ENCODE results near the gene DTNBP1.

DTNBP1 gene

DNA sequence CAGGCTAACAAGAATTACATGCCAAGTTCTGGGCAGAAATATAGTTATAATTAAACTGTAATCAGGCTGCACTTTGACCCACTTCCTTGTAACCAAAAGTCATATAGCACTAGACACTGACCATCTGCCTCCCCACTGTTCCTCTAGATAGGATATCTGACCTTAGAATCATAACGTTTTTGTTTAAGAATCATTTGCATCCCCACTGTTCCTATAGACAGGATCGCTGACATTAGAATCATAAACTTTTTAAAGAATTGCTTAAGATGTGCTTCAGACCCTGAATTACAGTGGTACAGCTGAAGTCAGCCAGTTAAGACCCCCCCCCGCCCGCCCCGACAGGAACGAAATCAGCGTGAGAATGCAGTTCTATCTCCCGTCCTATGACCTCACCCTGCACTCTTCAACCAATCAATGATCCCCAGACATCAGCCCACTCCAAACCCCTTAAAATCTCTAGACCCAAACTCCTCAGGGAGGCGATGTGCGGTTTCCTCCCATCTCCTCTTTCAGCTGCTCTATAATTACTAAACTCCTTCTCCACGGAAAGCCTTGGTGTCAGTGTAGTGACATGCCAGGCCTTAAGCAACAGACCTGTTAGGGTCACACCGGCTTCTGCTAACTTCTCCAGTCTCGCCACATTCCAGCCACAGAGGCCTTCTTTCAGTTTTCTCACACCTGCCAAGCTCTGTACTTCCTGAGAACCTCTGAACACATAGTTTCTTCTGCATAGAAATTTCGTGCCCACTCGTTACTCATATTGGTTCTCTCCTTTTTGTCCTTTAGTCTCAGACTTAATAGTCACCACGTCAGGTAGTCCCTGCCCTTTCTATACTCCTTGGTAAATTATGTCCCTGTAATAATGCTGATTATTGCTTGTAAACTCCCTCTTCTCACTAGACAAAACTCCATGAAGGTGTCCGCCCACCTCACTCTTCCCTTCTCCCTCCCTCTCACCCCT lies 93.5 kb downstream of the DTNBP1 start:
- no peaks in the 10 kb centered on the region for H4K20me1 ChIP-seq (ENCODE audit: control insufficient read depth, insufficient read depth, low read depth, low read length)
- no peaks in the 10 kb centered on the region for H3K9me3 ChIP-seq (ENCODE audit: control insufficient read depth, insufficient read depth, low read length)
- H3F3A ChIP-seq (ENCODE audit: control insufficient read depth, insufficient read depth), result no peaks in the 10 kb centered on the region
- no peaks in the 10 kb centered on the region for H3K9me2 ChIP-seq (replicated peaks; ENCODE audit: control insufficient read depth, low read length)
- H3K4me3 ChIP-seq (ENCODE audit: low read length), result no peak overlapping the region
- H3K27me3 ChIP-seq (ENCODE audit: control insufficient read depth, low read length), result no peaks in the 10 kb centered on the region
- H3K79me2 ChIP-seq (ENCODE audit: control insufficient read depth, low read length), result peaks cover 3% of the 10 kb centered on the region; the same call in 1 of the 2 replicates
- H3K4me2 ChIP-seq (ENCODE audit: low read length), result no peak overlapping the region
- peaks cover 6% of the 10 kb centered on the region for H3K36me3 ChIP-seq (ENCODE audit: control insufficient read depth, low read length)
- no peak overlapping the region for H3K27ac ChIP-seq (ENCODE audit: low read depth, low read length)
- TF ChIP-seq, protein P1, sequence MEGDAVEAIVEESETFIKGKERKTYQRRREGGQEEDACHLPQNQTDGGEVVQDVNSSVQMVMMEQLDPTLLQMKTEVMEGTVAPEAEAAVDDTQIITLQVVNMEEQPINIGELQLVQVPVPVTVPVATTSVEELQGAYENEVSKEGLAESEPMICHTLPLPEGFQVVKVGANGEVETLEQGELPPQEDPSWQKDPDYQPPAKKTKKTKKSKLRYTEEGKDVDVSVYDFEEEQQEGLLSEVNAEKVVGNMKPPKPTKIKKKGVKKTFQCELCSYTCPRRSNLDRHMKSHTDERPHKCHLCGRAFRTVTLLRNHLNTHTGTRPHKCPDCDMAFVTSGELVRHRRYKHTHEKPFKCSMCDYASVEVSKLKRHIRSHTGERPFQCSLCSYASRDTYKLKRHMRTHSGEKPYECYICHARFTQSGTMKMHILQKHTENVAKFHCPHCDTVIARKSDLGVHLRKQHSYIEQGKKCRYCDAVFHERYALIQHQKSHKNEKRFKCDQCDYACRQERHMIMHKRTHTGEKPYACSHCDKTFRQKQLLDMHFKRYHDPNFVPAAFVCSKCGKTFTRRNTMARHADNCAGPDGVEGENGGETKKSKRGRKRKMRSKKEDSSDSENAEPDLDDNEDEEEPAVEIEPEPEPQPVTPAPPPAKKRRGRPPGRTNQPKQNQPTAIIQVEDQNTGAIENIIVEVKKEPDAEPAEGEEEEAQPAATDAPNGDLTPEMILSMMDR (IDR thresholded peaks at IDR 0.05; ENCODE audit: low read depth, low read length, poor library complexity, severe bottlenecking), result no peak
- no peak for TF ChIP-seq EZH2phosphoT487 (IDR thresholded peaks at IDR 0.05; ENCODE audit: borderline replicate concordance, low read length)
- H3K4me1 ChIP-seq (ENCODE audit: control insufficient read depth, low read length), result no peaks in the 10 kb centered on the region

DNA sequence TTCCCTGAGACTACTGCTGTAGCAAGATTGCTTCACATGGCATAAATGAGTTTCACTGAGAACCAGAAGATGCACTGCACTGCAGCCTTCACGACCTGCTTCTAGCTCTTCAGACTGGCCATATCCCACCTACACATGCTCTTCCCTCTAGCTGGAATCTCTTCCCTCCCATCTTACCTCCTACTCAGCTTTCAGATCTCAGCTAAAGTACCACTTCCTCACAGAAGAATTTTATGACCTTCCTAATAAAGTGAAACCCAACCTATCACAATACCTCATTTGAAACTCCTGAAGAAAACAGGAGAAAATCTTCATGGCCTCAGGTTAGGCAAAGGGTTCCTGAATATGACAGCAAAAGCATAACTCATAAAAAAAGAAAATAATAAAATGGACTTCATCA lies 99.9 kb downstream of the DTNBP1 start:
- Histone ChIP-seq H3K79me2 (ENCODE audit: control insufficient read depth, low read length) (no peaks in the 10 kb centered on the region; the same call in 1 of the 2 replicates), H3K9me3 (ENCODE audit: control insufficient read depth, insufficient read depth, low read length) (no peaks in the 10 kb centered on the region), H3F3A (ENCODE audit: control insufficient read depth, insufficient read depth) (no peaks in the 10 kb centered on the region), H3K4me3 (ENCODE audit: low read length) (no peak overlapping the region), H4K20me1 (ENCODE audit: control insufficient read depth, insufficient read depth, low read depth, low read length) (no peaks in the 10 kb centered on the region), H3K4me1 (ENCODE audit: control insufficient read depth, low read length) (peaks cover 10% of the 10 kb centered on the region), H3K36me3 (ENCODE audit: control insufficient read depth, low read length) (no peaks in the 10 kb centered on the region), H3K27me3 (ENCODE audit: control insufficient read depth, low read length) (no peaks in the 10 kb centered on the region), H3K9me2 (replicated peaks; ENCODE audit: control insufficient read depth, low read length) (no peaks in the 10 kb centered on the region), H3K4me2 (ENCODE audit: low read length) (no peak overlapping the region), H3K27ac (ENCODE audit: low read depth, low read length) (no peak overlapping the region)
- TF ChIP-seq EZH2phosphoT487 (IDR thresholded peaks at IDR 0.05; ENCODE audit: borderline replicate concordance, low read length), result no peak

DNA sequence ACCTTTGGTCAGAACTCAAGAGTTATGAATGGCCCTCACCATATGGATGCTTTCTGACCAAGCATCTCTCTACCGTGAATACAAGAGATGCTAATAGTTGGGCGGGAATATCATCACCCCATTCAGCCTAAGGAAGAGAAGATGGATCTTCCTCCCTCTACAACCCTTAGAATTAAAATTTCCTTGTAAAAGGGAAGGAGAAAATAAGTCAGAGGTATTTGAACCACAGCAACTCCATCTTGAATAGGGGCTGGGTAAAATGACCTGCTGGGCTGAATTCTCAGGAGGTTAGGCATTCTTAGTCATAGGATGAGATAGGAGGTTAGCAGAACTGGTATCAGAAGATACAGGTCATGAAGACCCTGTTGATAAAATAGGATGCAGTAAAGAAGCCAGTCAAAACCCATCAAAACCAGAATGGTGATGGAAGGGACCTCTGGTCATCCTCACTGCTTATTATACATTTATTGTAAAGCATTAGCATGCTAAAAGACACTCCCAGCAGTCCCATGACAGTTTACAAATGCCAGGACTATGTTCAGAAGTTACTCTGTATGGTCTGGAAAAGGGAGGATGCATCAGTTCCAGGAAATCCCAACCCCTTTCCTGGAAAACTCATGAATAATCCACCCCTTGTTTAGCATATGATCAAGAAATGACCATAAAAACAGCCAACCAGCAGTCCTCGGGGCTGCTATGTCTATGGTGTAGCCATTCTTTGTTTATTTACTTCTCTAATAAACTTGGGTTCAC lies 101.2 kb downstream of the DTNBP1 start:
- Histone ChIP-seq H4K20me1 (ENCODE audit: control insufficient read depth, insufficient read depth, low read depth, low read length) (no peaks in the 10 kb centered on the region), H3K36me3 (ENCODE audit: control insufficient read depth, low read length) (no peaks in the 10 kb centered on the region), H3K4me2 (ENCODE audit: low read length) (no peak overlapping the region), H3K27me3 (ENCODE audit: control insufficient read depth, low read length) (no peaks in the 10 kb centered on the region), H3K27ac (ENCODE audit: low read depth, low read length) (no peak overlapping the region), H3K79me2 (ENCODE audit: control insufficient read depth, low read length) (no peaks in the 10 kb centered on the region; the same call in 1 of the 2 replicates), H3K4me3 (ENCODE audit: low read length) (no peak overlapping the region), H3K4me1 (ENCODE audit: control insufficient read depth, low read length) (peaks cover 10% of the 10 kb centered on the region), H3F3A (ENCODE audit: control insufficient read depth, insufficient read depth) (no peaks in the 10 kb centered on the region), H3K9me3 (ENCODE audit: control insufficient read depth, insufficient read depth, low read length) (no peaks in the 10 kb centered on the region), H3K9me2 (replicated peaks; ENCODE audit: control insufficient read depth, low read length) (no peaks in the 10 kb centered on the region)
- TF ChIP-seq, protein P1 (IDR thresholded peaks at IDR 0.05; ENCODE audit: low read depth, low read length, poor library complexity, severe bottlenecking), result no peak
- TF ChIP-seq EZH2phosphoT487 (IDR thresholded peaks at IDR 0.05; ENCODE audit: borderline replicate concordance, low read length), result no peak
